A673 (cell line): ENCODE results near the gene P4HTM.

Source experiments
- EZH2 ChIP-seq: fragments of 200-600 bp; sonication (generic); IDR thresholded peaks from 2 replicates; pipeline ENCODE4 v1.6.1; 2017; ENCODE audit warnings: borderline replicate concordance, low read depth, mild to moderate bottlenecking, mixed read lengths, antibody characterized with exemption, low read length; ENCODE audit not compliant: poor library complexity, severe bottlenecking
- TF ChIP-seq, protein P1 (sequence below): fragments of 300-800, 200-600 bp; sonication (generic); conservative IDR thresholded peaks from 2 replicates; pipeline ENCODE4 v1.5.1; 2017; ENCODE audit warnings: low read depth, mild to moderate bottlenecking, antibody characterized with exemption, low read length, moderate library complexity, mixed read lengths

DNA sequence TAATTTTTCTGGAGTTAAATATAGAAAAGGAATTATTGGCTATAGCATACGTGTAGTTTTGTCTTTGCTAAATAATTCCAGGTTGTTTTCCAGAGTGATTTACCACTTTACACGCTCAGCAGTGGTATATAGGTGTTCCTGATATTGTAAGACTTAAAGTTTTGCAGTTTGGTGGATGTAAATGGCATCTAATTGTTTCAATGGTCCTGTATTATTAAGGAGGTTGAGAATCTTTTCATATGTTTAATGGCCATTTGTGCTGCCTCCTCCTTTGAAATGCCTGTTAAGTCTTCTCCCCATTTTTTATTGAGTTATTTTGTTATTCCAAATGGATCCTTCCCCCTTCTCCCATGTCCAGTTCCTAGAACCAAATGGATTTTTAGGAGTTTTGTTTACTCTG lies 26.4 kb upstream of the P4HTM start:
- TF ChIP-seq, protein P1, sequence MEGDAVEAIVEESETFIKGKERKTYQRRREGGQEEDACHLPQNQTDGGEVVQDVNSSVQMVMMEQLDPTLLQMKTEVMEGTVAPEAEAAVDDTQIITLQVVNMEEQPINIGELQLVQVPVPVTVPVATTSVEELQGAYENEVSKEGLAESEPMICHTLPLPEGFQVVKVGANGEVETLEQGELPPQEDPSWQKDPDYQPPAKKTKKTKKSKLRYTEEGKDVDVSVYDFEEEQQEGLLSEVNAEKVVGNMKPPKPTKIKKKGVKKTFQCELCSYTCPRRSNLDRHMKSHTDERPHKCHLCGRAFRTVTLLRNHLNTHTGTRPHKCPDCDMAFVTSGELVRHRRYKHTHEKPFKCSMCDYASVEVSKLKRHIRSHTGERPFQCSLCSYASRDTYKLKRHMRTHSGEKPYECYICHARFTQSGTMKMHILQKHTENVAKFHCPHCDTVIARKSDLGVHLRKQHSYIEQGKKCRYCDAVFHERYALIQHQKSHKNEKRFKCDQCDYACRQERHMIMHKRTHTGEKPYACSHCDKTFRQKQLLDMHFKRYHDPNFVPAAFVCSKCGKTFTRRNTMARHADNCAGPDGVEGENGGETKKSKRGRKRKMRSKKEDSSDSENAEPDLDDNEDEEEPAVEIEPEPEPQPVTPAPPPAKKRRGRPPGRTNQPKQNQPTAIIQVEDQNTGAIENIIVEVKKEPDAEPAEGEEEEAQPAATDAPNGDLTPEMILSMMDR, result no peak
- no peak for TF ChIP-seq EZH2
